Activated naive CD4-positive, alpha-beta T cell (primary cell): ENCODE data around the gene SLC6A12.

Experiments
- DNase-seq, 4 experiments: peaks; one replicate each; lab custom pipeline; 2025; lab: John Stamatoyannopoulos, UW

The SLC6A12 gene

GRCh38 chr12:163406-163986 lies 50.5 kb downstream of the SLC6A12 start:
- no peak for DNase-seq

- DNase-seq: no peak
These were observed 51.3 kb downstream of the SLC6A12 start for GRCh38 chr12:162467-163307.

GRCh38 chr12:161823-162222 lies 52.1 kb downstream of the SLC6A12 start:
- no peak for DNase-seq

GRCh38 chr12:160858-161257 lies 53.1 kb downstream of the SLC6A12 start:
- no peak for DNase-seq

GRCh38 chr12:159156-159782 lies 54.7 kb downstream of the SLC6A12 start:
- no peak for DNase-seq

GRCh38 chr12:157644-158043 lies 56.3 kb downstream of the SLC6A12 start:
- DNase-seq: no peak

- DNase-seq: no peak
These were observed 57.0 kb downstream of the SLC6A12 start for GRCh38 chr12:156945-157344.

GRCh38 chr12:155646-156045 lies 58.3 kb downstream of the SLC6A12 start:
- no peak for DNase-seq

- no peak for DNase-seq
These were observed 59.0 kb downstream of the SLC6A12 start for GRCh38 chr12:155006-155405.

- DNase-seq: no peak
These were observed 59.9 kb downstream of the SLC6A12 start for GRCh38 chr12:154058-154457.

- peak in 3 of 4 experiments; percentile 8 to 19 (median 16) for DNase-seq
These were observed 60.7 kb downstream of the SLC6A12 start for GRCh38 chr12:153080-153746.

GRCh38 chr12:152440-152839 lies 61.5 kb downstream of the SLC6A12 start:
- no peak for DNase-seq

GRCh38 chr12:151579-151978 lies 62.4 kb downstream of the SLC6A12 start:
- DNase-seq: no peak

- DNase-seq: no peak
These were observed 65.1 kb downstream of the SLC6A12 start for GRCh38 chr12:148676-149416.

- no peak for DNase-seq
These were observed 66.7 kb downstream of the SLC6A12 start for GRCh38 chr12:147242-147641.

GRCh38 chr12:145369-145960 lies 68.5 kb downstream of the SLC6A12 start:
- DNase-seq: no peak

- DNase-seq: no peak
These were observed 69.2 kb downstream of the SLC6A12 start for GRCh38 chr12:144650-145284.

GRCh38 chr12:143964-144649 lies 69.8 kb downstream of the SLC6A12 start:
- DNase-seq: no peak

- no peak for DNase-seq
These were observed 73.8 kb downstream of the SLC6A12 start for GRCh38 chr12:140162-140561.
